ENCODE measurements around the gene ZNF496. TPM values are rescaled to one million over a fixed set of nuclear protein-coding genes. Genes with fewer than 3 reads are reported as not detected.
A peak's percentile ranks its signal among the peaks of the same experiment; 100 is the strongest.

Gene ZNF496
- total and polyA plus RNA-seq, 2 of the 13 experiments (the other 11 are each of a cell fraction or from before 2014, with no cell fraction given) = 14.8 to 18.6 TPM

DNA sequence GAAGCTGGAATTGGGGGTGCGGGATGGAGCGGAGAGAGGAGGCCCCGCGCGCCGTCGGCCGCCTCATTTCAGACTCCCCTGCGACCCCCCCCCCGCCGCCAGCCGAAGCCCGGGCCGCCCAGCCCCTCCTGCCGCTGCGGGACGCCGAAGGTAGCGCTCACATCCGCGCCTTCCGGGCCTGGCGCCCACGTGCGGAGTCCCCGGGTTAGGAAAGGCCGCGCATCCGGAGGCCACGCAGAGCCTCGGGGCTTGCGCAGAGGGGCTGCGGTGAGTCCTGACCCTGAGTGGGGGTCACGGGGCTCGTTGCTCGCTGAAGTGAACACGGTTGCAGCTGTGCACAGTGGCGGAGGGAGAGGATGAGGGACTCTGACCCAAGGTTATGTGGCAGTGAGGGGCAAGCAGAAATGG lies 552 bp upstream of the ZNF496 start (continued):
- TF ChIP-seq HIC2 (CRISPR knock-in tag; IDR thresholded peaks at IDR 0.05; ENCODE audit: low read depth) (no peak), JUND (CRISPR knock-in tag; IDR thresholded peaks at IDR 0.05) (no peak), PITX1 (CRISPR knock-in tag; IDR thresholded peaks at IDR 0.05) (no peak), ZNF468 (CRISPR knock-in tag; IDR thresholded peaks at IDR 0.05) (peak; percentile 89; the same call in 1 of the 2 replicates), RXRB (CRISPR knock-in tag; IDR thresholded peaks at IDR 0.05; ENCODE audit: borderline replicate concordance) (no peak; the same call in 1 of the 2 replicates), ZFP36L2 (CRISPR knock-in tag; IDR thresholded peaks at IDR 0.05) (no peak), SALL1 (CRISPR knock-in tag; IDR thresholded peaks at IDR 0.05) (0 out of 2 replicates have a peak, but pooled peaks have one; percentile 65), RXRA (CRISPR knock-in tag; IDR thresholded peaks at IDR 0.05) (peak; percentile 23; the same call in 1 of the 2 replicates), MEIS2 (CRISPR knock-in tag; IDR thresholded peaks at IDR 0.05) (no peak; the same call in 1 of the 2 replicates), RBAK (CRISPR knock-in tag; IDR thresholded peaks at IDR 0.05) (no peak), ZNF570 (CRISPR knock-in tag; IDR thresholded peaks at IDR 0.05; ENCODE audit: borderline replicate concordance) (no peak), ZNF256 (CRISPR knock-in tag; conservative IDR thresholded peaks at IDR 0.05) (no peak), TBX3 (IDR thresholded peaks at IDR 0.05; ENCODE audit: borderline replicate concordance) (no peak), KAT7 (CRISPR knock-in tag; IDR thresholded peaks at IDR 0.05; ENCODE audit: borderline replicate concordance) (peak; percentile 76; the same call in 1 of the 2 replicates), KDM3A (CRISPR knock-in tag; IDR thresholded peaks at IDR 0.05; ENCODE audit: low read depth) (no peak), ZNF557 (CRISPR knock-in tag; IDR thresholded peaks at IDR 0.05) (no peak), GRHL1 (CRISPR knock-in tag; conservative IDR thresholded peaks at IDR 0.05) (no peak), ZSCAN31 (CRISPR knock-in tag; IDR thresholded peaks at IDR 0.05; ENCODE audit: low read depth) (no peak), PHF21A (CRISPR knock-in tag; IDR thresholded peaks at IDR 0.05) (no peak), REXO4 (CRISPR knock-in tag; IDR thresholded peaks at IDR 0.05; ENCODE audit: borderline replicate concordance) (peak; percentile 48; the same call in 1 of the 2 replicates), ZNF660 (CRISPR knock-in tag; IDR thresholded peaks at IDR 0.05; ENCODE audit: borderline replicate concordance, low read depth) (no peak), RFXANK (CRISPR knock-in tag; IDR thresholded peaks at IDR 0.05) (no peak), TCF12 (IDR thresholded peaks at IDR 0.05) (no peak), TCF12 (CRISPR knock-in tag; IDR thresholded peaks at IDR 0.05) (no peak), PRPF4 (IDR thresholded peaks at IDR 0.05; ENCODE audit: low read depth, low read length, poor library complexity, severe bottlenecking) (no peak), DDIT3 (CRISPR knock-in tag; IDR thresholded peaks at IDR 0.05) (no peak)
- TF ChIP-seq, protein P1, sequence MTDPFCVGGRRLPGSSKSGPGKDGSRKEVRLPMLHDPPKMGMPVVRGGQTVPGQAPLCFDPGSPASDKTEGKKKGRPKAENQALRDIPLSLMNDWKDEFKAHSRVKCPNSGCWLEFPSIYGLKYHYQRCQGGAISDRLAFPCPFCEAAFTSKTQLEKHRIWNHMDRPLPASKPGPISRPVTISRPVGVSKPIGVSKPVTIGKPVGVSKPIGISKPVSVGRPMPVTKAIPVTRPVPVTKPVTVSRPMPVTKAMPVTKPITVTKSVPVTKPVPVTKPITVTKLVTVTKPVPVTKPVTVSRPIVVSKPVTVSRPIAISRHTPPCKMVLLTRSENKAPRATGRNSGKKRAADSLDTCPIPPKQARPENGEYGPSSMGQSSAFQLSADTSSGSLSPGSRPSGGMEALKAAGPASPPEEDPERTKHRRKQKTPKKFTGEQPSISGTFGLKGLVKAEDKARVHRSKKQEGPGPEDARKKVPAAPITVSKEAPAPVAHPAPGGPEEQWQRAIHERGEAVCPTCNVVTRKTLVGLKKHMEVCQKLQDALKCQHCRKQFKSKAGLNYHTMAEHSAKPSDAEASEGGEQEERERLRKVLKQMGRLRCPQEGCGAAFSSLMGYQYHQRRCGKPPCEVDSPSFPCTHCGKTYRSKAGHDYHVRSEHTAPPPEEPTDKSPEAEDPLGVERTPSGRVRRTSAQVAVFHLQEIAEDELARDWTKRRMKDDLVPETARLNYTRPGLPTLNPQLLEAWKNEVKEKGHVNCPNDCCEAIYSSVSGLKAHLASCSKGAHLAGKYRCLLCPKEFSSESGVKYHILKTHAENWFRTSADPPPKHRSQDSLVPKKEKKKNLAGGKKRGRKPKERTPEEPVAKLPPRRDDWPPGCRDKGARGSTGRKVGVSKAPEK (CRISPR knock-in tag; IDR thresholded peaks at IDR 0.05; ENCODE audit: borderline replicate concordance) = no peak
